Lower leg skin (tissue), 4 donors: ENCODE measurements around the gene FAM13A. TPM values are rescaled to one million over a fixed set of nuclear protein-coding genes. Genes with fewer than 3 reads are reported as not detected.

Experiments
- DNase-seq, 2 donors: peaks; one replicate each; pipeline ENCODE4 v3.0.0-alpha.2; 2019; ENCODE audit warnings: low spot score in 2 of 2
- H3K4me3 ChIP-seq: fragments of 200-600 bp; sonication (generic); 2 replicates; pipeline ENCODE4 v1.5.1; 2017; ENCODE audit warnings: mild to moderate bottlenecking, low read depth; ENCODE audit not compliant: poor library complexity, severe bottlenecking
- POLR2A ChIP-seq, 2 donors: fragments of 450-650 bp; IDR thresholded peaks; one replicate each; pipeline ENCODE4 v1.6.1; 2016 to 2017; ENCODE audit warnings: antibody characterized with exemption in 2 of 2, mild to moderate bottlenecking in 1 of 2, moderate library complexity in 1 of 2
- WGBS, 2 donors: methylation state at CpG; one replicate each; pipeline ENCODE4 v1.1.5; 2018; 5-methylcytosine and 5-hydroxymethylcytosine counted together
- intact Hi-C: fragments of 100-400 bp; cut with DNase I; formaldehyde crosslinking; loops from one replicate; pipeline ENCODE4 v1.15.0; 2023; ENCODE audit warnings: low total_unique reads
- total RNA-seq, 4 donors: library from RNA; depleted of rRNA; stranded (reverse); fragments of >200 nt; gene quantifications; one replicate each; pipeline ENCODE4 v1.1.0, GENCODE V29; 2016
- TF ChIP-seq, protein P1 (sequence below), 3 donors: fragments of 450-650 bp; IDR thresholded peaks; one replicate each; pipeline ENCODE4 v1.5.1; 2016; ENCODE audit warnings: antibody characterized with exemption in 3 of 3, mild to moderate bottlenecking in 3 of 3, moderate library complexity in 2 of 3

FAM13A gene
- total RNA-seq, 4 donors from 2014 or later = 50.0 to 303 (median 114) TPM

DNA sequence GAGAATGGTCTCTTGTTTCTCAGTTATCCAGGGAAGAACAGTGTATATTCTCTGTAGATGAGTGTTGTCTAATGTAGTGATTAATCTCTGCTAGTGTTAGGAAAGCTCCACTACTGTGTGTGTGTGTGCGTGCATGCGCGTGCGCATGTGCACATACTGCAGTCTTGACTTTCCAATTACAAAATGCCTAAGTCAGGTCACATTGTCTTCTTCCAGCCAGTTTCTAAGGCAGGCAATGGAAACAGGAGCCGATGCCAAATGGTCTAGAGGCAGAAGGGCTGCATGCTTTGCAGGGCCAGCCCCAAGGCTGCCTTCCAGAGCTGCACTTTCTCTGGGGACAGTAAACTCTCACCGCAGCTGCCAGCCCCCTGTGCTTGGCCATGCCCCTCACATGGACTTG, 328.8 kb downstream of the FAM13A start:
- DNase-seq = no peak
- no peak overlapping the region for H3K4me3 ChIP-seq
- 73 to 85% methylated on average over 6 of the region's 6 CpGs for WGBS, 2 donors
- intact Hi-C loops = no loop called here
- TF ChIP-seq, protein P1, sequence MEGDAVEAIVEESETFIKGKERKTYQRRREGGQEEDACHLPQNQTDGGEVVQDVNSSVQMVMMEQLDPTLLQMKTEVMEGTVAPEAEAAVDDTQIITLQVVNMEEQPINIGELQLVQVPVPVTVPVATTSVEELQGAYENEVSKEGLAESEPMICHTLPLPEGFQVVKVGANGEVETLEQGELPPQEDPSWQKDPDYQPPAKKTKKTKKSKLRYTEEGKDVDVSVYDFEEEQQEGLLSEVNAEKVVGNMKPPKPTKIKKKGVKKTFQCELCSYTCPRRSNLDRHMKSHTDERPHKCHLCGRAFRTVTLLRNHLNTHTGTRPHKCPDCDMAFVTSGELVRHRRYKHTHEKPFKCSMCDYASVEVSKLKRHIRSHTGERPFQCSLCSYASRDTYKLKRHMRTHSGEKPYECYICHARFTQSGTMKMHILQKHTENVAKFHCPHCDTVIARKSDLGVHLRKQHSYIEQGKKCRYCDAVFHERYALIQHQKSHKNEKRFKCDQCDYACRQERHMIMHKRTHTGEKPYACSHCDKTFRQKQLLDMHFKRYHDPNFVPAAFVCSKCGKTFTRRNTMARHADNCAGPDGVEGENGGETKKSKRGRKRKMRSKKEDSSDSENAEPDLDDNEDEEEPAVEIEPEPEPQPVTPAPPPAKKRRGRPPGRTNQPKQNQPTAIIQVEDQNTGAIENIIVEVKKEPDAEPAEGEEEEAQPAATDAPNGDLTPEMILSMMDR (IDR thresholded peaks at IDR 0.05) = no peak
- no peak for TF ChIP-seq POLR2A (IDR thresholded peaks at IDR 0.05)

DNA sequence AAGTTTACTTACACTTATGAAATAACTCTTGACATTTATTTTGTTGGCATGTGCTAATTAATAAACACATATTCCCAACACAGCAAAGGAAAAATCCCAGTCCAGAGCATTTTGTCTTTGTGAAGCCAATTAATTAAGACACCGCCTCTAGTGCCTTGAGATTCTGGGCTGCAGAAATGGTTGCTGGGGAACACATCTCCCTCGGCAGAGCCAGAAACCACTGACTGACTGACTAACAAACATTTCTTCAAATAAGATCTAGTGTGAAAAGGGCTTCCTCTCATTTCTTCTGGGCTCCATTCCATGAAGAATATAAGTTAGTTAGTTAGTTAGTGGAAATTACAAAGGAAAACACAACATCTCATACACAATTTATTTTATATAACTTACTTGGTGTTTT, 331.0 kb downstream of the FAM13A start:
- WGBS, 2 donors = 52 to 74% methylated on average over 2 of the region's 2 CpGs
- TF ChIP-seq, protein P1 (IDR thresholded peaks at IDR 0.05) = no peak
- no peak for TF ChIP-seq POLR2A (IDR thresholded peaks at IDR 0.05)
- no peak overlapping the region for H3K4me3 ChIP-seq
- intact Hi-C loops = no loop called here
- no peak for DNase-seq

DNA sequence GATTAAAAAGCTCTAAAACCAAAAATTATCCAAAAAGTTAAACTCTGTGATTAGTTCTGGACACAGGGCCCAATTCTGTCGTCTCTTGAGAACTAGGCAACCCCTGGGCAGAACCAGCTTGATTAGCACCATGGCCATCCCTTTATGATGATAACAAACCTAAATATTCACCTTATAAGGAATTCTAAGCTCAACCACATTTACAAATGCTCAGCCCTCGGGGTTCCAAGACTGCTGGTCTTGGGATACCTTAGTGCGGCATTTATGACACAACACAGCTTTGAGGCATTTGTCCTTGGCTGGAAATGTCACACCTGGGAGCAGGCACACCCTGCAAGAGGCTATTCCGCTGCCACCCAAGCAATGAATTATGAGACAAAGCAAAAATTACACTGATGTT, 331.8 kb downstream of the FAM13A start:
- WGBS, 2 donors = 78 to 88% methylated on average over 4 of the region's 4 CpGs
- intact Hi-C loops = no loop called here
- TF ChIP-seq POLR2A (IDR thresholded peaks at IDR 0.05) = no peak
- TF ChIP-seq, protein P1 (IDR thresholded peaks at IDR 0.05) = no peak
- no peak overlapping the region for H3K4me3 ChIP-seq
- no peak for DNase-seq

DNA sequence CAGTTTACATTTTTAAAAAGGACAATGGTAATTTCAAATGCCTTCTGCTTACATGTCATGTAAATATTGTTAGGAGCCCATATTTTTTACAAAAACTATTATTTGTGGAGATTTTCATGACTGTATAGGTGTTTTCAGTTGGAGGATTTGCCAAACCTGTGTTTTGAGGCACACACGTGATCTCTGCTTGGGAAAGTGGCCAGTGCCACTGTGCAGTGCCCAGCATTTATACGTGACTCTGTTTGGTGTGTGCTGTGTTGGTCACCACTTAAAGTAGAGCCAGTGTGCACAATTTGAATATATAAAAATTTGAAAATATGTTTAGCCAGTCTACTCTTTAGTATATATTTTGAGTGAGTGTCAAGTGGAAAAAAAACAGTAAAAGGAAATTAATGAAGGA, 332.6 kb downstream of the FAM13A start:
- intact Hi-C loops = no loop called here
- TF ChIP-seq, protein P1 (IDR thresholded peaks at IDR 0.05) = no peak
- TF ChIP-seq POLR2A (IDR thresholded peaks at IDR 0.05) = no peak

DNA sequence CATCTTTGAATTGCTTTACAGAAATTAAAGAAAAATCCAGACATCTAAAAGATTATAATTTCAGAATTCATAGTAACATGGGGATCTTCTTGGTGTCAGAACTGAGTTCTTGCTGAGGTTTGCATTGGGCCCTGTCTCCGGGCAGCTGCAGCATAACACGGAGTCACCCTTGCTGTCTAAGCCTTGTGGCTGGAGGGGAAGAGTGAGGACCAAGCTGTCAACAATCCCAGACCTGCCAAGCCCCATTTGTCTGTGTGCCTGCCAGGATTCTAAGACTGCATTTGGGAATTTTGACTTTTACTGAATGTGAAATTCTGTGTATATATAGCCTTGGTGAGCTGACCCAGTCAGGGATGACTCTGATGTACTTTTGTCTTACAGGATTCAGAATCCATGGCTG, 334.2 kb downstream of the FAM13A start:
- WGBS, 2 donors = 68 to 74% methylated on average over 2 of the region's 2 CpGs
- no peak for DNase-seq
- intact Hi-C loops = no loop called here
- no peak for TF ChIP-seq POLR2A (IDR thresholded peaks at IDR 0.05)
- TF ChIP-seq, protein P1 (IDR thresholded peaks at IDR 0.05) = no peak
- H3K4me3 ChIP-seq = no peak overlapping the region

More for the DNA sequence above, 332.6 kb downstream of the FAM13A start:
- no peak overlapping the region for H3K4me3 ChIP-seq
- 77 to 93% methylated on average over 2 of the region's 2 CpGs for WGBS, 2 donors
- DNase-seq = no peak

DNA sequence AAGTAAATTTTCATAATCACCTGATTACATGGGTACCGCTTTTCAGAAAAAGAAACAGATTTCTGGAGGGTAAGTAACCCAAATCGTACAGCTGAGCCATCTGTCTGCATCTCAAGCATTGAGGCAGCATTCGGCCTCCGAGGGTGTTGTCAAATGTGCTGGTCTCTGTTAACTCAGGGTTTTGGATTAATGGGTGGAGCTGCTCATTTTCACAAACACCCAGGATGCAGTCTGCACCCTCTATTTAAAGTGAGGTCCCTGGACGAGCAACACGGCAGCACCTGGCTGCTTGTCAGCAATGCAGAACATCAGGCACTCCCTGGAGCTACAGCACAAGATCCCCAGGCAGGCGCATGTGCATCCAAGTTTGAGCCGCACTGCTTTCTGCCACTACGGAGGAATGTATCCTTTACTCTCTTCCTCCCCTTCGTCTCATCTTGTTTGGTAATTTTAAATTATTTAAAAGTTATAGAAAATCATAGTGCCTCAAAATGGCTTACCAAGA, 334.7 kb downstream of the FAM13A start:
- no peak for DNase-seq
- no peak for TF ChIP-seq POLR2A (IDR thresholded peaks at IDR 0.05)
- TF ChIP-seq, protein P1 (IDR thresholded peaks at IDR 0.05) = no peak
- intact Hi-C loops = no loop called here
- WGBS, 2 donors = 80 to 92% methylated on average over 10 of the region's 10 CpGs
- no peak overlapping the region for H3K4me3 ChIP-seq
